GM10266 (cell line): ENCODE data around the gene CDK8.

Source experiments
- DNase-seq: peaks from one replicate; pipeline ENCODE4 v3.0.0; 2012; ENCODE audit errors: extremely low spot score
- TF ChIP-seq, protein P1 (sequence below): IDR thresholded peaks from 2 replicates; pipeline ENCODE4 v1.5.1; 2012; ENCODE audit warnings: mild to moderate bottlenecking, low read depth; ENCODE audit not compliant: control insufficient read depth, insufficient read depth; ENCODE audit errors: missing control alignments

Gene CDK8

DNA sequence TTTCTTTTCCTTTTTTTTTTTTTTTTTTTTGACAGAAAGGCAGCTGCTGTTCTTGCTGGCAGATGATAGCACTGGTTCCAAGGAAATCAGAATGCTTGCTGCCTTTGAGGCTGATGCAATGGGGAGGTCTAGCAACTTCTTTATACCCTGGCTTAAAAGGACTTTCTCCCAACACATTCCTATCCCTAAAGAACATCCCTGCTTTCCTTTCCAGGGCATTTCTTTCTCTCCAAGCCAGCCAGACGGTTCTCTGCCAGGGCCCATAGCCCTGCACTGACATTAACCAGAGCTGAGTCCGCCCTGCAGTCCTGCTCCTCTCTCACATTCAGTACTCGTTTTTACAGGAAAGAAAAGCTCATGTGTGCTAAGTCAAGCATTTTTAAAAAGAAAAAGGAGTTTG, 169.7 kb downstream of the CDK8 start:
- no peak for DNase-seq
- TF ChIP-seq, protein P1, sequence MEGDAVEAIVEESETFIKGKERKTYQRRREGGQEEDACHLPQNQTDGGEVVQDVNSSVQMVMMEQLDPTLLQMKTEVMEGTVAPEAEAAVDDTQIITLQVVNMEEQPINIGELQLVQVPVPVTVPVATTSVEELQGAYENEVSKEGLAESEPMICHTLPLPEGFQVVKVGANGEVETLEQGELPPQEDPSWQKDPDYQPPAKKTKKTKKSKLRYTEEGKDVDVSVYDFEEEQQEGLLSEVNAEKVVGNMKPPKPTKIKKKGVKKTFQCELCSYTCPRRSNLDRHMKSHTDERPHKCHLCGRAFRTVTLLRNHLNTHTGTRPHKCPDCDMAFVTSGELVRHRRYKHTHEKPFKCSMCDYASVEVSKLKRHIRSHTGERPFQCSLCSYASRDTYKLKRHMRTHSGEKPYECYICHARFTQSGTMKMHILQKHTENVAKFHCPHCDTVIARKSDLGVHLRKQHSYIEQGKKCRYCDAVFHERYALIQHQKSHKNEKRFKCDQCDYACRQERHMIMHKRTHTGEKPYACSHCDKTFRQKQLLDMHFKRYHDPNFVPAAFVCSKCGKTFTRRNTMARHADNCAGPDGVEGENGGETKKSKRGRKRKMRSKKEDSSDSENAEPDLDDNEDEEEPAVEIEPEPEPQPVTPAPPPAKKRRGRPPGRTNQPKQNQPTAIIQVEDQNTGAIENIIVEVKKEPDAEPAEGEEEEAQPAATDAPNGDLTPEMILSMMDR: no peak

DNA sequence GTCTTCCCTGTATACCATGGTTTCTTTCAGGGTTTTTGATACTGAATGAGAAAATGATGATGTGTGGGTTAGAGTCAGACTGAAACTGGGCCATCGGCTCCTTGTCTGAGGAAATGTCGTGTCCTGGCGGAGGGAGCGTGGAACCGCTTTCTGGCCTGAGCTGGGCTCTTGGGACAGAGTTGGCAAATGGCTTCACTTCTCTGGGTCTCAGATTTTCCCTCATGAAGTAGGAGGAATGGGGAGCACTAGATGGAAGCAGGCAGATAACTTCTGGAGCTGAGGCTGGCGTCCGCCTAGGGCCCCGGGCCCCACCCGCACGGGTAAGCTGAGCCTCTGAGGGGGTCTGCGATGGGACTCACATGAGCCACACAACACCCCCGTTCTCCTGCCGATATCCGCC, 170.3 kb downstream of the CDK8 start:
- TF ChIP-seq, protein P1: no peak

DNA sequence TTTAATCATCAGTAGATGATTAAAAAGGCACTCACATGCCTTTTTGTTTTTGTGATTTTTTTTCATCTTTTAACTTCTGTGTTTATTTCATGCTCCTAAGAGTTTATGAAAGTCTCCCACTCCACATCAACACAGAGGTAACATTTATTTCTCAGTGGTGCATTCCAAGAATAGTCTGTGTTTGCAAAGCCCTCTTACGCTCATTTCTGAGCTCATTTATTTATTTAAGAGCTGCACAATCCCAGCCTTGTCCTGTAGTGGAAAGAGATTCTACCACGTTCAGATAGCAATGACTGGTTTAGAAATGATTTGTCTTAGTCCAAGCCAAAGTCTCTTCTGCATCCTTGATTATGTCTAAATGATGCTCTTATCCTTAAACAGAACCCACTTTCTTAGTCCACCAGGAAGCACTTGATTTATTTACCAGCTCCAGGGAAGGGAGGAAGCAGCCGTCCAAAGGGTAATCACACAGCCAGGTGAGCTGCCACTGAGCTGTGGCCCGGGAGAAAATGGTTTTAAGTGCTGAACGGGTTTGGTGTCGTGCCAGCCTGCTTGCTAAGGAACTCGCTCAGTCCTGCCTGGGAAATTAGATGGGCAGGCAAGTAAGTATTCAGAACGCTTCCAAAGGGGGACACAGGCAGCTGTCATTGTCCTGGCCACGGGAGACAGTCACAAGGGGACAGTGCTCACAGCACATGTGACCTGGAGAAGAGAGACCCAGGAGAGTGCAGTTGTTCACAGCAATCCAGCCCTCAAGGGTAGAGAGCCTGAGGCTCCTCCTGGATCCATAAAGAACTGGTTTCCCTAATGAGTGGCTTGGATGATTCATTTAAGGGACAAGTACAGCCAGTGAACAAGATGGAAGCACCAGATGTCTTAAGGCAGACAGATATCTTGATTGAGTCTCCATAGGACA, 171.8 kb downstream of the CDK8 start:
- no peak for DNase-seq
- TF ChIP-seq, protein P1: no peak

More for the DNA sequence above, 170.3 kb downstream of the CDK8 start:
- no peak for DNase-seq

DNA sequence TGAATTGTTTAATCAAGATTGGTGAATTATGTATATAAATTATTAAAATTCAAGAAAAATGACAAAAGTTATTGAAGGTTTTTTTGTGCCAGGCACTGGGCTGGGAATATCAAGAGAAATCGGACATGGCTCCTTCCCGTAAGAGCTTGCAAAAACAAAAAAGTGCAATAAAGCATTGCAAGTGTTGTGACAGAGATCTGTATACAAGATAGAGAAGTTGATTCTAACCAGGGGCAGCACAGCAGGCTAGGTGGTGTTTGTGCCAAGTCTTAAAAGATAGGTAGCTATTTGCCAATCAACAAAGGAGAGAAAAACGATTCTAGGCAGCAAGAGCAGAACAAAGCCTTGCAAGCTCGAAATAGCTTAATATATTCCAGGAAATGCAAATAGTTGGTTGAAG, 179.8 kb downstream of the CDK8 start:
- TF ChIP-seq, protein P1: no peak
- no peak for DNase-seq

DNA sequence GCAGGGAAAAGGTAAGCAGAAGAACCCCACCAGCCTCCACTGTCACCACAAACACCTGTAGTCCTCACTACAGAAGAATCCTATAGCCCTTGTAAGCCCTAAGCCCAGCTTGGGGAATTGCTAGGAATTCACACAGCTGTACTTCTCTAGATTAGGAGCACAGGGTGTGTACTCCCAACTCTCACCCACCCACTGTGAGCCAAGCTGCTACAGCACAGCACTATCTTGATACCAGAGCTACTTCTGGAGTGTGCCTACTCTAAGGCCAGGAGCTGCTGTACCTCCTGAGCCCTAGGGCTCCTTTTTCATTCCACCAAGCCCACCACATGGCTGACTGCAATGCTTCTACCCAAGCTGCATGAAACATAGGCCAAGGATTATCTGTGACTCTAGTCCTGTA, 181.2 kb downstream of the CDK8 start:
- no peak for DNase-seq
- TF ChIP-seq, protein P1: no peak

DNA sequence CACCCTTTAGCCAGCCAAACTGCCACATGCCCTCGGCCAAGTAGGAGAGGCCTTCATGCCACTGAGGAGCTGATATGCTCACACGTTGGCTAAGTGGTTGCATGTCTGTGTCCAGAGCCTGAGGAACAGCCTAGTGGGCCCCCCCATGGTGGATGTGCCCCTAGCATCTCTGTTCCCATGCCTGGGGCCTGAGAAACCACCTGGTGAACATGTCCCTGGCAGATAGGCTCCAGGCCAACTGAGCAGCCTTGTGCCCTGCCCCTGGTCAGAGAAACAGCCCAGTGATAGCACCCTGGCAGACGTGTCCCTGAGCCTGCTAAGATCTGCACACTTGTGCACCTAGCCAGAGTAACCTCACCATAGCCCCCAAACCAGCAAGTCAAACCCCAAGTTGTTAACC, 181.7 kb downstream of the CDK8 start:
- DNase-seq: no peak
- TF ChIP-seq, protein P1: no peak

DNA sequence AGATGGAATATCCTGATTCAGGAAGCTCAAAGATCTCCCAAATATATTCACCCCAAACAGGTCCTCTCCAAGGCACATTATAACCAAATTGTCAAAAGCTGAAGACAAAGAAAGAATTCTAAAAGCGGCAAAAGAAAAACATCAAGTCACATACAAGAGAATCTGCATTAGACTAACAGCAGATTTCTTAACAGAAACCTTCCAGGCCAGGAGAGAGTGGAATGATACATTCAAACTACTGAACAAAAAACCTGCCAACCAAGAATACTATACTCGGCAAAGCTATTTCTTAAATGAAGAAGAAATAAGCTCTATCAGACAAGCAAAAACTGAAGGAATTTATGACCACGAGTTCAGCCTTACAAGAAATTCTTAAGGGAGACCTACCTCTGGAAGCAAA, 183.0 kb downstream of the CDK8 start:
- TF ChIP-seq, protein P1: no peak
- DNase-seq: no peak
